Measurements from ENCODE around the gene MYPN. TPM values are rescaled to one million over a fixed set of nuclear protein-coding genes. Genes with fewer than 3 reads are reported as not detected.

Gene MYPN
- total RNA-seq, 2 donors from 2014 or later: not detected

DNA sequence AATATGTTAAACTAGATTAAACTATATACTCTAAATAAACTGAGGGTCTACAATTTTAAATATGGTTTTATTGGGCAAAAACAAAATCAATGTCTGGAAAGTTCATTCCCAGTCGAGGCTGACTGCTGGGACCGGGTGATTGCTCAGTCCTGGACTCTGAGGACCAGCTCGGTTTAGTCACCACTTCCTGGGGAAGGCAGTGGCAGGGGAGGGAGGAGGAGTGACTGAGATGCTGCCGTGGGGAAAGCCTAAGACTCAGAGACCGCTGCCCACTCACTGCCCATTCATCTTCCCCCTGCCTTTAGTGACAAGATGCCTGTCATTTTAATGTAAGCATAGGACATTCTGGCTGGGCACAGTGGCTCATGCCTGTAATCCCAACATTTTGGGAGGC lies 93.7 kb downstream of the MYPN start:
- no peaks in the 10 kb centered on the region for H3K27me3 ChIP-seq (ENCODE audit: control insufficient read depth, insufficient read depth, low read length, poor library complexity, severe bottlenecking)
- H3K9me3 Mint-ChIP-seq: no peaks in the 10 kb centered on the region
- TF ChIP-seq, protein P1, sequence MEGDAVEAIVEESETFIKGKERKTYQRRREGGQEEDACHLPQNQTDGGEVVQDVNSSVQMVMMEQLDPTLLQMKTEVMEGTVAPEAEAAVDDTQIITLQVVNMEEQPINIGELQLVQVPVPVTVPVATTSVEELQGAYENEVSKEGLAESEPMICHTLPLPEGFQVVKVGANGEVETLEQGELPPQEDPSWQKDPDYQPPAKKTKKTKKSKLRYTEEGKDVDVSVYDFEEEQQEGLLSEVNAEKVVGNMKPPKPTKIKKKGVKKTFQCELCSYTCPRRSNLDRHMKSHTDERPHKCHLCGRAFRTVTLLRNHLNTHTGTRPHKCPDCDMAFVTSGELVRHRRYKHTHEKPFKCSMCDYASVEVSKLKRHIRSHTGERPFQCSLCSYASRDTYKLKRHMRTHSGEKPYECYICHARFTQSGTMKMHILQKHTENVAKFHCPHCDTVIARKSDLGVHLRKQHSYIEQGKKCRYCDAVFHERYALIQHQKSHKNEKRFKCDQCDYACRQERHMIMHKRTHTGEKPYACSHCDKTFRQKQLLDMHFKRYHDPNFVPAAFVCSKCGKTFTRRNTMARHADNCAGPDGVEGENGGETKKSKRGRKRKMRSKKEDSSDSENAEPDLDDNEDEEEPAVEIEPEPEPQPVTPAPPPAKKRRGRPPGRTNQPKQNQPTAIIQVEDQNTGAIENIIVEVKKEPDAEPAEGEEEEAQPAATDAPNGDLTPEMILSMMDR (conservative IDR thresholded peaks at IDR 0.05): no peak
- no peaks in the 10 kb centered on the region for H3K27me3 Mint-ChIP-seq (ENCODE audit: insufficient read depth)
- H3K4me1 ChIP-seq (ENCODE audit: control insufficient read depth, insufficient read depth, low read length): no peaks in the 10 kb centered on the region
- no peaks in the 10 kb centered on the region for H3K9me3 ChIP-seq (ENCODE audit: control insufficient read depth, low read length)
- DNase-seq: no peak
- H3K4me3 Mint-ChIP-seq: no peak overlapping the region
- H3K4me3 ChIP-seq (ENCODE audit: low read length): no peak overlapping the region
- no peaks in the 10 kb centered on the region for H3K36me3 ChIP-seq (ENCODE audit: control insufficient read depth, insufficient read depth, low read length)
- no peak overlapping the region for H3K9ac ChIP-seq (ENCODE audit: extremely low read depth, low read length, poor library complexity, severe bottlenecking)
- 58 to 68% methylated on average over 3 to 5 of the region's 5 CpGs for WGBS, 2 experiments (ENCODE audit: insufficient coverage in 1 of 2, insufficient read length in 1 of 2)
- no peak overlapping the region for H3K27ac Mint-ChIP-seq
- H3K27ac ChIP-seq (ENCODE audit: low read depth, low read length): no peak overlapping the region
- H3K4me1 Mint-ChIP-seq: no peaks in the 10 kb centered on the region
- no peaks in the 10 kb centered on the region for H3K36me3 Mint-ChIP-seq (ENCODE audit: low read depth)

DNA sequence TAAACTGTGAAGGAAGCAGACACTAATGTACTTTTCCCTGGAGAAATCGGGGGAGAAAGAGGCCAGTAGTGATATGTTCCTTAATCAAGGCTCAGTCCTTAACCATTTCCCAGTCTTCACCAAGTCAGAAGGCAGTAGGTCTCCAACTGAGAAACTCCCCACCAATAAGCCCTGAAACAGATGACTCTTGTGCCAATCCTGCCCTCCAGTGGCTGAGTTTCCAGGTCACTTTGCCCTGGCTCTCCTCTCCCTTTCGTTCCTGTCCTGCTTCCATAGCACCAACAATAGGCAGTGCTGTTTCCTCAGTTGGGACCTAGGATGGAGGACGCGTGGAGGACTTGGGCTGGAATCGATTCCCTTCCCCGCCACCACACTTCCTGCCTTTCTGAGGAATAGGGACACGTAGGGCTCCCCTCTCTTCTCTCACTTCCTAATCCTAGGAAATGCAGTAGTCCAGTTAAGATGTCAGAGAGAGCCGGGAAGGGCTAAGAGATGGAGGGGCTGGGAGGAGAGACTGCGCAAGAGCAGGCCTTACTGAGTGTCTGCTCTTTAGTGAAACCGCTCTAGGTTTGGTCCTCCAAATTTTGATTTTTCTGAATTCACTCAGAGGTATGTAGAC lies 99.2 kb downstream of the MYPN start:
- TF ChIP-seq, protein P1 (conservative IDR thresholded peaks at IDR 0.05): peak; percentile 89
- H3K27ac Mint-ChIP-seq: no peak overlapping the region

DNA sequence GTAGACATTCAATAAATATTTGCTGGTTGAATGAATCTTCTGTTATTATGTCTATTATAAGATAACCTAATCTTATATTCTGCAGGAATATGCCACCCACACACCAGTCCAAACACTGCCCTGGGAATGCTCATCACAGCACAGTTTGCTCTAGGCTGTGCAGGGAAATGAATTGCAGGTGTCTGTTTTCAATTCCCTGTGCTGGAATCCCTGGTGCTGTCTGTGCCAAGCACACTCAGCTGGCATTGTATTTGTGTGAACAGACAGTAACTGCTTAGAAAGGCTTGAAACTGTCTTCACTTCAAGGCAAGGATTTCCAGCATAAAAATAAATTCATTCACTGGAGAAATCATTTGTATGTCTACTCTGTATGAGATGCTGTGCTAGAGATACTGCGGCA lies 102.4 kb downstream of the MYPN start:
- TF ChIP-seq, protein P1 (conservative IDR thresholded peaks at IDR 0.05): no peak
- H3K27ac ChIP-seq (ENCODE audit: low read depth, low read length): no peak overlapping the region
- WGBS, 2 experiments (ENCODE audit: insufficient coverage in 1 of 2, insufficient read length in 1 of 2): 78% methylated on average over 1 of the region's 1 CpG; no CpG with 5 or more reads in 1 of the 2 experiments

More for the DNA sequence above, 99.2 kb downstream of the MYPN start:
- Mint-ChIP-seq H3K9me3 (no peaks in the 10 kb centered on the region), H3K4me1 (peaks cover 9% of the 10 kb centered on the region), H3K4me3 (no peak overlapping the region), H3K27me3 (ENCODE audit: insufficient read depth) (peaks cover 7% of the 10 kb centered on the region), H3K36me3 (ENCODE audit: low read depth) (no peaks in the 10 kb centered on the region)
- Histone ChIP-seq H3K9me3 (ENCODE audit: control insufficient read depth, low read length) (no peaks in the 10 kb centered on the region), H3K4me1 (ENCODE audit: control insufficient read depth, insufficient read depth, low read length) (peaks cover 6% of the 10 kb centered on the region), H3K27ac (ENCODE audit: low read depth, low read length) (no peak overlapping the region), H3K9ac (ENCODE audit: extremely low read depth, low read length, poor library complexity, severe bottlenecking) (no peak overlapping the region), H3K4me3 (ENCODE audit: low read length) (no peak overlapping the region), H3K36me3 (ENCODE audit: control insufficient read depth, insufficient read depth, low read length) (no peaks in the 10 kb centered on the region), H3K27me3 (ENCODE audit: control insufficient read depth, insufficient read depth, low read length, poor library complexity, severe bottlenecking) (peaks cover 24% of the 10 kb centered on the region)
- DNase-seq: peak; percentile 95
- WGBS, 2 experiments (ENCODE audit: insufficient coverage in 1 of 2, insufficient read length in 1 of 2): 48 to 62% methylated on average over 5 to 10 of the region's 10 CpGs

More for the DNA sequence above, 102.4 kb downstream of the MYPN start:
- Histone ChIP-seq H3K4me1 (ENCODE audit: control insufficient read depth, insufficient read depth, low read length) (peaks cover 6% of the 10 kb centered on the region), H3K9me3 (ENCODE audit: control insufficient read depth, low read length) (no peaks in the 10 kb centered on the region), H3K36me3 (ENCODE audit: control insufficient read depth, insufficient read depth, low read length) (no peaks in the 10 kb centered on the region), H3K4me3 (ENCODE audit: low read length) (no peak overlapping the region), H3K9ac (ENCODE audit: extremely low read depth, low read length, poor library complexity, severe bottlenecking) (no peak overlapping the region), H3K27me3 (ENCODE audit: control insufficient read depth, insufficient read depth, low read length, poor library complexity, severe bottlenecking) (peaks cover 24% of the 10 kb centered on the region)
- Mint-ChIP-seq H3K4me3 (no peak overlapping the region), H3K27me3 (ENCODE audit: insufficient read depth) (peaks cover 7% of the 10 kb centered on the region), H3K27ac (no peak overlapping the region), H3K36me3 (ENCODE audit: low read depth) (no peaks in the 10 kb centered on the region), H3K4me1 (peaks cover 9% of the 10 kb centered on the region), H3K9me3 (no peaks in the 10 kb centered on the region)
- DNase-seq: no peak
